Activated CD8-positive, alpha-beta memory T cell treated with anti-CD3 and anti-CD28 coated beads, Interleukin-2, amount 50 U/mL, for 1 hour (primary cell): ENCODE results near the gene SPA17.

ENCODE experiments used
- DNase-seq: peaks from one replicate; pipeline ENCODE4 v3.0.0-alpha.2; 2020; ENCODE audit errors: extremely low read depth

The SPA17 gene

GRCh38 chr11:124662106-124662505 is 11.6 kb upstream of the SPA17 start:
- DNase-seq: no peak

- DNase-seq: no peak
These were observed 9.8 kb upstream of the SPA17 start for GRCh38 chr11:124663861-124664260.

DNA sequence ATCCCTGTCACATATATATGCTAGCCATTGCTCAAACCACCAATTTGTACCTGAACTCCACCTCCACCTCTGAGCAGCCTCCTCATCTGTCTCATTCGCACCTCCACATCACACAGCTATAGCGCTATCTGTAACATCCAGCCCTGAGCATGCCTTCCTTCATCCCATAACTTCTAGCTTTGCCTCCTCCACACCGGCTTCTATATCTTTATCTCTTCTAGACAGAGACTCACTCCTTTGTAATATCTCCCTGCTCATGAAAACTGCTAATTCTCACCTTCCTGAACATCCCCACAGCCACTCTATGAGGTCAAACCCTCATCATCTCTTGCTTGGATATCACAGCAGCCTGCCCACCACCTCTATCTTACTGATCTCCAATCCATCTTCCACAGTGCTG is 6.1 kb upstream of the SPA17 start:
- no peak for DNase-seq

DNA sequence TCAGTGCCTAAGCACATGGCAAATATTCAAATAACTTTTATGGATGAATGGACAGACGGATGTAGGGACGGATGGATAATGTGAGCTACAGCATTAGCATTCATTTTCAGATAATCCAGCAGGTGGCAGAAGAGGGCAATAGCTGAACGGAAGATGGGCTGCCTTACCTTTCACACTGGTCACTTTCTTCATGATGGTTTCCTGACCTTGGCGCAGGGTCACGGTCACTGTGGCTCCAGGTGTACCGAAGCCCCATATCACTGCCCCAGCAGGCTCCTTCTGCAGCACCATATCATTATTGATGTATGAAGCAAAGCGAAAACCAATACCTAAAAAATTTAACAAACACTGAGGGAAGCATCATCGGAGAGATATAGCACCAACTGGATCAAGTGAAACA is 4.5 kb upstream of the SPA17 start:
- DNase-seq: no peak

GRCh38 chr11:124670732-124671131 is 3.0 kb upstream of the SPA17 start:
- DNase-seq: no peak

DNA sequence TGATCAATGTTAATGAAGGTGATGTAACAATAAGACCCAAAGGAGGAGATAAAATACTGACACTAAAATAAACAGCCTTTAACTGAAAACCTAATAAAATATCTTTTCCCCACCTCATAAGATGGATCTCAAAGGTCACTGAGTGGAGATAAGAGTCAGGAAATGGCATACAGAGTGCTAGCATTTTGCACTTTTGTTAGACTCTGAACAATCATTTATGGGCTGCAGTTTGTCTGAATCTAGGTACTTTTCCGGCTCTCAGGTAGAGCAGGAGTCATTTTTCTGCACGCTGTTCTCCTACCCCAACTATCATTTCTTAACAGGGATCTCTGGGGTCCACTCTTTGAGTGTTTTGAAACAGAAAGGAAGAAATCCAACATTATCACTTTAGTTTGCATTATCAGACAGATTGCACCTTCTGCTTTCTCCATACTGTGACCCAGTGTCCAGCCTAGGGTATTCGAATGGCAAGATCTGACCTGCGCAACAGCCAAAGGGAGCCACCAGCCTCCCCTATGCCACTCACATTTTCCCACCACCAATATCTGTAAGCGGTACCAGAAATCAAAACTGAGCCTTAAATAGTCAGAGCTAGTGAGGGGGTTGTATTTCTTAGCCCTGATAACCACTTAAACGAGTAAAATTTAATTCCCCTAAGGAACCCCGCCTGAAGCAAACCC is 1.0 kb upstream of the SPA17 start:
- no peak for DNase-seq

DNA sequence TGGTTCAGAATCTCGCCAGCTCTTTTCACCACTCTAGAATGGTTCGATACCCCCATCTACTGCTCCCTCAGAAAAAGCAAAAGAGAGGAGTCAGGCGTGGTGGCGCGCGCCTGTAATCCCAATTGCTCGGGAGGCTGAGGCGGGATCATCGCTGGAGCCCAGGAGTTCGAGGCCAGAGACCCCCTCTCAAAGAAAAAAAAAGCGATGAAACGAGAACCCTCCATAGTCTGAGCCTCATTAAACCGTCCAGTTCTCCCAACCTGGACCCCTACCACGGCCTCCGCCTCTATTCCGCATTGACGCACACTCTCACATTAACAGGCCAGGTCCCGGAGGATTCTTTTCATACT is 439 bp downstream of the SPA17 start:
- no peak for DNase-seq

DNA sequence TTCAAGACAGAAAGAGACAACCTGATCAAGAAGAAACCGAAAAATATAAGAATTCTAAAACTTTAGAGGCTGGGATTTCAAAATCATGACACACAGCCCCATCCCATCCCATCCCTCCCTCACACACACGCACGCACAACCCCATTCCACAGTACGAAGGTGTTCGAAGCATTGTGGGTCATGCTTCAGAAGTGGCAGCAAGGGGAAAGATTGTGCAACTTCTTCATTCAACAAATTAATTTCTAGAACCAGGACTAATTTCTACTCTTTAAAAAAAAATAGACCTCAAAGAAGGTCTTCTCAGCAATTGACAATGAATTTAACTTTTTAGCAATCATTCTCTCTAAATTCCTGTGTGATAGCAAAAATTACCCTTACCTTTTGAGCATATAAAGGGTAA is 867 bp downstream of the SPA17 start:
- DNase-seq: no peak

- no peak for DNase-seq
These were observed 2.7 kb downstream of the SPA17 start for GRCh38 chr11:124676386-124676785.

DNA sequence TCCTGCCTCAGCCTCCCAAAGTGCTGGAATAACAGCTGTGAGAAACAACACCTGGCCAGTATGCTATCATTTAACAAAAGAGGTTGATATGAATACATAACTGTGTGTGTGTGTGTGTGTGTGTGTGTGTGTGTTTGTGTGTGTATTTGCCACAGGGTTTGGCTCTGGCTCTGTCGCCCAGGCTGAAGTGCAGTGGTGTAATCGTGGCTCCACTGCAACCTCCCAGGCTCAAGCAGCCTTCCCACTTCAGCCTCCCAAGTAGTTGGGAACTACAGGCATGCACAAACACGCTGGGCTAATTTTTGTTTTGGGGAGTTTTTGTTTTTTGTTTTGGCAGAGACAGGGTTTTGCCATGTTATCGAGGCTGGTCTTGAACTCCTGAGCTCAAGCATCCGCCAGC is 4.7 kb downstream of the SPA17 start:
- DNase-seq: no peak

DNA sequence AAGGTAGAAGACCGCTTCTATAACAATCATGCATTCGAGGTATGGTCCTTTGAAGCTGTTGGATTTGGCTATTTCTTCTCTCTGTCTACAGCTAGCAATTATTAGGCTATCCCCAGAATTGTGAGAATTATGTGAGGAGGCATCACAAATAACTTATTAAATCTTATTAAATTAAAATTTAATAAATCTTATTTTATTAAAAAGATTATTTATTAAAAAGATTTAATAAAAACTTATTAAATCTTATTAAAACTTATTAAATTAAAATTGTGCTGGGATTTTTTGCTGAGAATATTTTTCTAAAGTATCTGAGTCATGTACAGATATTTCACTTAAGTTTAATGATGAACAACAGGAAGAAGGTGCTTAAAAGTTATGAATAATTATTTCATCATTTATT is 7.7 kb downstream of the SPA17 start:
- DNase-seq: no peak

GRCh38 chr11:124682443-124682842 is 8.7 kb downstream of the SPA17 start:
- DNase-seq: no peak

GRCh38 chr11:124693142-124693541 is 19.4 kb downstream of the SPA17 start:
- no peak for DNase-seq

DNA sequence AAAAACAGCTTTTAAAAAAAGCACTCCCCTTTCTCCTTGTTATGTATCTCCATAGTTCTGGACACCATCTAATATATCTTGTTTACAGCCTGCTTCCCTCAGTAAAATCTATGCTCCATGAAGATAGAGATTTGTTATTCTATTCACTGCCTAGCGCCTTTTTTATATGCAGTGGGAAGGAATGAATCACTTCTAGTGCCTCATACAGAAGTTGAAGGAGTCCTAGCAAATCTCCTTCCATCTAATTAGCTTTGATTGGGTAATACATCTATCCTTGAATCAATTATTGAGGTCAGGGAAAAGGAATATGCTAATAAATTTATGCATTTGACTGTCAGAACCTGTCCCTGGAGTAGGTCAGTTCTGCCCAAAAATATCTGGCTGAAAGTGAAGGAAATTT is 25.8 kb downstream of the SPA17 start:
- DNase-seq: no peak

GRCh38 chr11:124700028-124700427 is 26.3 kb downstream of the SPA17 start:
- no peak for DNase-seq

DNA sequence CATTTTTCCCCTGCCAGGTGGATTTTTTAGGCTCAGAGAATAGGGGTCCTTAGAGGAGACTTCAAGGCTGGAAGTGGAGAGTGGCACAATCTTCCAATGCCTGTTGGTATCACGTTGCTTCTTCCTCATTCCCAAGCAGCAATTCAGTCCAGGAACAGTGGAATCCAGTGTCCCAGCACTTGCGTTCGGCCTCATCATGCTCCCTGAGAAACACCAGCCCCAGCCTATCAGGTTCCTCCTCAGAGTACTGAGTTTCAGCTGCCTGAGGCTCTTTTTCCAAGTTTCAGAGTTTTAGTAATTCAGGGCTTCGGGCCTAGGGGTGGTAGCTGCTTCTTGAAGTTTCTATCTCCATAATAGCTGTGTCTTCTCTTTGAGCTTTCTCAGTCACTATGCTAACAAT is 34.1 kb downstream of the SPA17 start:
- DNase-seq: no peak

DNA sequence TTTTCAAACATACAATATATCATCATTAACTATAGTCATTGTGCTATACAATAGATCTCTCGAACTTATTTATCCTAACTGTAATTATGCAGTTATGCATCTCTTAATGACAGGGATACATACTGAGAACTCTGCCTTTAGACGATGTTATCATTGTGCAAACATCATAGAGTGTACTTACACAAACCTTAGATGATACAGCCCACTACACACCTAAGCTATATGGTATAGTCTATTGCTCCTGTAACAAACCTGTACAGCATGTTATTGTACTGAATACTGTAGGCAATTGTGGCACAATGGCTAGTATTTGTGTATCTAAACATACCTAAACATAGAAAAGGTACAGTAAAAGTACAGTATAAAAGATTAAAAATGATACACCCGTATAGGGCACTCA is 38.7 kb downstream of the SPA17 start:
- DNase-seq: no peak

DNA sequence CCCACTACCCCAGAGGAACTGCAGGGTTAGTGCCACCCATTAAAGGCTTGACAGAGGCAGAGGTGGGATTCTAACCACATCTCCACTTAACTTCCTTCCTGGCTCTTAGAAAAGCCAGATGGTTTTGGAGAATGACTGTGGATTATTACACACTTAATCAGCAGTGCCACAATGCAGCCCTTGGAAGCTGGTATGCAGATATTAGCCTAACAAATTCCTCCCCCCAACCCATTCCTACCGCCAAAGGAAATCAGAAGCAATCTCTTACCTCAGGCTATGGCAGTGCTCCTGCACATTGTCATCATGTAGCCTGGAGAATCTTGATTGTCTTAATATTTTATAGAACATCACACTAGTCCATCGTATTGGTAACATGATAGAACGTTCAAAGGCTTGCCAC is 42.9 kb downstream of the SPA17 start:
- DNase-seq: no peak

GRCh38 chr11:124717421-124717785 is 43.7 kb downstream of the SPA17 start:
- DNase-seq: no peak

- no peak for DNase-seq
These were observed 44.3 kb downstream of the SPA17 start for GRCh38 chr11:124717786-124718651.

DNA sequence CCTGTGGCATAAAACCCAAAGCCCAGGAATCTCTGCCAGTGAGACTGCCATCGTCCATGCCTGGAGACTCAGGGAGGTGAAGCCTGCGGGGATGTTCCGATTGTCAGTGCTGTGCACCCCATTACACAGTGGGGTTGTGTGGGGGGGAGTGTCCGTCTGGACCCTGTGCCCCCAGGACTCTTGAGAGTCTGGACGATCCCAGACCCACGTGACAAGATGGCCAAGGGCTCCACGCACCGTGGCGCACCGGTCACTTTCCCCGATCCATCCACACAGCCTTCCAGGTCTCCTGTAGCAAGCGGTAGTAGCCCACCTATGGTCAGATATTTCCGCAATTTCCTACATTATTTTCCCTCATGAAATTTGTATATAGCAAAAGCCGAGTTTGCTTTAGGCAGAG is 45.1 kb downstream of the SPA17 start:
- DNase-seq: no peak

DNA sequence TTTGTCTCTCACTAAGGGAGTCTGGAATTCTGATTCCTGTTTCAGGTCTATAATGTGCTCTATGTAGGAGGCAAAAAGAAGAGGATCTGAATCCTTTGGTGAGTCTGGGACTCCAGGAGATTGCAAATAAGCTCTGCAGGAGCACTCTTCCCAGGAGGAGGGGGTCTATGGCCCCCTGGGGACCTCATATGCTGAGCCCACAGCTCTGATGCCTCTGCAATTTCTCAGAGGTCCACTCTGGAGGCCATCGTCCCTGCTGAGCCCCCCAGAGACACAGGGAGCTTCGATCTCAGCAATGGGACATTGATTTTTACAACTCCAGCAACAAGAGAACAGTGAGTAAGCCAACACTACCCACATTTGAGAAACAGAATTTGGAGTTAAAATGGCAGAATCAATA is 45.8 kb downstream of the SPA17 start:
- DNase-seq: no peak

DNA sequence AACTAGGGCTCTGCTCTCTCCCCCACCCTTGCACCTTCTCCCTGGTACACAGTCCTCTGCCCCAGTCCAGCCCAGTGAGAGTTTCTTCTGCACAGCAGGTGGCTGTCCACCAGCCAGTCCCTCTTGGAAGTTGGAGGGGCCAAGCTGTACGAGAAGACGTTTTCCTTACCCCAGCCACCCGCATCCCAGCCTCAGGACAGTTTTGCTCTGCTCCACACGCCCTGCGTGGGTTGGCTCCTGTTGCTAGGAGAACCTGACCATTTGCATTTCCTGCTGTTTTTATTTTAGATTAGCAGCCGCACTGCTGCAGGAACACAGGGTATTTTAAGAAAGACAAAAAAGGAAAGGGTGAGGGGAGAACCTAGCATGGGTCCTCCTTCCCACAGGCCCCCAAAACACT is 48.5 kb downstream of the SPA17 start:
- no peak for DNase-seq
